Hematopoietic multipotent progenitor cell treated with erythropoietin and hydrocortisone succinate and interleukin-3 and kit ligand, for 6 days (in vitro differentiated cells): Measurements from ENCODE around the gene TARS2.
A peak's percentile ranks its signal among the peaks of the same experiment; 100 is the strongest.

Source experiments
- DNase-seq: peaks from one replicate; pipeline ENCODE4 v3.0.0-alpha.2; 2015

The TARS2 gene

GRCh38 chr1:150508982-150509381 lies 21.8 kb downstream of the TARS2 start:
- no peak for DNase-seq

GRCh38 chr1:150511551-150511950 lies 24.3 kb downstream of the TARS2 start:
- no peak for DNase-seq

- DNase-seq: no peak
These were observed 24.9 kb downstream of the TARS2 start for GRCh38 chr1:150511985-150512660.

- no peak for DNase-seq
These were observed 25.6 kb downstream of the TARS2 start for GRCh38 chr1:150512846-150513245.

- DNase-seq: peak; percentile 74
These were observed 26.2 kb downstream of the TARS2 start for GRCh38 chr1:150513351-150513791.

GRCh38 chr1:150514260-150514659 lies 27.0 kb downstream of the TARS2 start:
- no peak for DNase-seq

- DNase-seq: no peak
These were observed 27.7 kb downstream of the TARS2 start for GRCh38 chr1:150514913-150515327.

- peak; percentile 98 for DNase-seq
These were observed 28.3 kb downstream of the TARS2 start, which contains the start of gene FALEC for GRCh38 chr1:150515328-150516049. TSS of gene FALEC (plus strand) at chr1:150515752.

- DNase-seq: peak; percentile 44
These were observed 28.9 kb downstream of the TARS2 start for GRCh38 chr1:150516050-150516591.

- peak; percentile 53 for DNase-seq
These were observed 29.4 kb downstream of the TARS2 start for GRCh38 chr1:150516616-150517015.

- no peak for DNase-seq
These were observed 34.2 kb downstream of the TARS2 start for GRCh38 chr1:150521196-150521968.

- no peak for DNase-seq
These were observed 38.1 kb downstream of the TARS2 start for GRCh38 chr1:150525348-150525747.

- no peak for DNase-seq
These were observed 41.0 kb downstream of the TARS2 start for GRCh38 chr1:150528196-150528595.

- DNase-seq: peak; percentile 23
These were observed 41.8 kb downstream of the TARS2 start for GRCh38 chr1:150529017-150529416.

GRCh38 chr1:150530491-150531159 lies 43.4 kb downstream of the TARS2 start:
- no peak for DNase-seq

- no peak for DNase-seq
These were observed 45.6 kb downstream of the TARS2 start for GRCh38 chr1:150532860-150533259.

GRCh38 chr1:150534002-150534401 lies 46.8 kb downstream of the TARS2 start:
- no peak for DNase-seq

GRCh38 chr1:150535511-150536287 lies 48.5 kb downstream of the TARS2 start:
- DNase-seq: no peak

GRCh38 chr1:150536836-150537731 lies 49.9 kb downstream of the TARS2 start:
- no peak for DNase-seq
